SK-N-SH (cell line): ENCODE measurements around the gene TMC1. TPM values are rescaled to one million over a fixed set of nuclear protein-coding genes. Genes with fewer than 3 reads are reported as not detected.
"Not testable (repeated sequence)": the region's sequence is repeated elsewhere in the genome, so short reads cannot be mapped to it uniquely, and the experiment has no call there.

Experiments
- CTCF ChIA-PET: fragments of 300-600, 350-600 bp; formaldehyde crosslinking; extraction: SDS; loops from one replicate; lab custom pipeline; 2021; lab: Yijun Ruan, JAX
- POLR2A ChIA-PET: fragments of 350-600 bp; sonication (Branson Sonifier 250); formaldehyde crosslinking; extraction: SDS; loops from one replicate; lab custom pipeline; 2020; ENCODE audit warnings: antibody characterized with exemption, inconsistent platforms; lab: Yijun Ruan, JAX
- DNase-seq: peaks from one replicate; pipeline ENCODE4 v3.0.0; 2012
- H2AFZ ChIP-seq: fragments of 200-600 bp; sonication (generic); 2 replicates; pipeline ENCODE4 v1.8.1; 2016; ENCODE audit warnings: antibody characterized with exemption, mild to moderate bottlenecking, low read depth
- H3F3A ChIP-seq: fragments of 200-600 bp; sonication (generic); replicated peaks from 2 replicates; pipeline ENCODE3; 2016; ENCODE audit warnings: antibody characterized with exemption, mild to moderate bottlenecking; ENCODE audit not compliant: insufficient read depth
- H3K27ac ChIP-seq, 2 experiments: fragments of 200-500 bp in 1 of 2; fragments of 200-600 bp in 1 of 2; sonication (Bioruptor generic) in 1 of 2; sonication (generic), shearing (Covaris generic) in 1 of 2; 2 replicates each; pipeline versions ENCODE4 v1.5.1 to v1.6.1; 2014 to 2016; ENCODE audit warnings: low read depth in 2 of 2, inconsistent platforms in 1 of 2, low read length in 1 of 2, mild to moderate bottlenecking in 1 of 2, mixed read lengths in 1 of 2
- H3K27me3 ChIP-seq: fragments of 200-600 bp; sonication (generic), shearing (Covaris generic); 2 replicates; pipeline ENCODE4 v1.6.1; 2016; ENCODE audit warnings: mixed run types; ENCODE audit not compliant: insufficient read depth
- H3K36me3 ChIP-seq, 2 experiments: fragments of 200-500 bp in 1 of 2; fragments of 200-600 bp in 1 of 2; sonication (Bioruptor generic) in 1 of 2; sonication (generic) in 1 of 2; replicated peaks in 1 of 2; 2 replicates each; pipeline versions ENCODE3 to v1.5.1; 2014 to 2016; ENCODE audit warnings: low read length in 1 of 2, mild to moderate bottlenecking in 1 of 2; ENCODE audit not compliant: insufficient read depth in 2 of 2, control insufficient read depth in 1 of 2
- H3K4me1 ChIP-seq, 2 experiments: fragments of 200-500 bp in 1 of 2; fragments of 200-600 bp in 1 of 2; sonication (Bioruptor generic) in 1 of 2; sonication (generic), shearing (Covaris generic) in 1 of 2; 2 replicates each; pipeline versions ENCODE4 v1.5.1 to v1.6.1; 2014 to 2016; ENCODE audit warnings: low read depth in 1 of 2, low read length in 1 of 2, mixed run types in 1 of 2; ENCODE audit not compliant: insufficient read depth in 2 of 2, control insufficient read depth in 1 of 2
- H3K4me2 ChIP-seq: fragments of 200-600 bp; sonication (generic), shearing (Covaris generic); 2 replicates; pipeline ENCODE4 v1.6.1; 2017; ENCODE audit warnings: mixed run types
- H3K4me3 ChIP-seq, 2 experiments: fragments of 200-500 bp in 1 of 2; fragments of 200-600 bp in 1 of 2; sonication (Bioruptor generic) in 1 of 2; sonication (generic), shearing (Covaris generic) in 1 of 2; 2 replicates each; pipeline versions ENCODE4 v1.5.1 to v1.8.1; 2014 to 2016; ENCODE audit warnings: low read depth in 2 of 2, inconsistent platforms in 1 of 2, low read length in 1 of 2, mild to moderate bottlenecking in 1 of 2, mixed read lengths in 1 of 2, moderate library complexity in 1 of 2
- H3K79me2 ChIP-seq: fragments of 200-600 bp; sonication (generic); 2 replicates; pipeline ENCODE4 v1.8.1; 2017; ENCODE audit warnings: mild to moderate bottlenecking; ENCODE audit not compliant: insufficient read depth
- H3K9ac ChIP-seq: fragments of 200-600 bp; sonication (generic); 2 replicates; pipeline ENCODE4 v1.6.1; 2017; ENCODE audit warnings: mixed run types
- H3K9me2 ChIP-seq: fragments of 200-600 bp; sonication (generic); 2 replicates; pipeline ENCODE4 v1.6.1; 2017; ENCODE audit warnings: mixed run types
- H3K9me3 ChIP-seq: fragments of 200-600 bp; sonication (generic); 2 replicates; pipeline ENCODE4 v1.6.1; 2017; ENCODE audit warnings: mixed run types, mild to moderate bottlenecking, moderate library complexity
- H4K20me1 ChIP-seq: fragments of 200-600 bp; sonication (generic); 2 replicates; pipeline ENCODE4 v1.6.1; 2017; ENCODE audit warnings: mild to moderate bottlenecking, mixed run types; ENCODE audit not compliant: insufficient read depth
- FOSL2 ChIP-seq: IDR thresholded peaks from 2 replicates; pipeline ENCODE4 v1.4.0; 2012; ENCODE audit warnings: low read depth, mild to moderate bottlenecking, moderate library complexity, borderline replicate concordance
- GABPA ChIP-seq: IDR thresholded peaks from 2 replicates; pipeline ENCODE4 v1.4.0; 2012; ENCODE audit warnings: low read depth, mild to moderate bottlenecking
- RCOR1 ChIP-seq: fragments of 150-350 bp; IDR thresholded peaks from 2 replicates; pipeline ENCODE4 v1.6.1; 2017; ENCODE audit warnings: antibody characterized with exemption, low read length
- RFX5 ChIP-seq: IDR thresholded peaks from 2 replicates; pipeline ENCODE4 v1.6.1; 2012; ENCODE audit warnings: mild to moderate bottlenecking, improper control_type of control experiment, low read length
- YY1 ChIP-seq: IDR thresholded peaks from 2 replicates; pipeline ENCODE4 v1.4.0; 2012; ENCODE audit warnings: low read depth, mild to moderate bottlenecking
- whole genome bisulfite sequencing: methylation state at CpG from one replicate; pipeline ENCODE4 v1.1.6; 2017; ENCODE audit warnings: low lambda C conversion rate; 5-methylcytosine and 5-hydroxymethylcytosine counted together
- polyA plus RNA-seq, 3 experiments: library from polyadenylated mRNA; depleted of rRNA; stranded (reverse); fragments of >200 nt; gene quantifications; 2 replicates each; pipeline ENCODE4 v1.2.3, GENCODE V29; 2012

TMC1 gene
- polyA plus RNA-seq, 1 of the 3 experiments (the other 2 are of a cell fraction): not detected

DNA sequence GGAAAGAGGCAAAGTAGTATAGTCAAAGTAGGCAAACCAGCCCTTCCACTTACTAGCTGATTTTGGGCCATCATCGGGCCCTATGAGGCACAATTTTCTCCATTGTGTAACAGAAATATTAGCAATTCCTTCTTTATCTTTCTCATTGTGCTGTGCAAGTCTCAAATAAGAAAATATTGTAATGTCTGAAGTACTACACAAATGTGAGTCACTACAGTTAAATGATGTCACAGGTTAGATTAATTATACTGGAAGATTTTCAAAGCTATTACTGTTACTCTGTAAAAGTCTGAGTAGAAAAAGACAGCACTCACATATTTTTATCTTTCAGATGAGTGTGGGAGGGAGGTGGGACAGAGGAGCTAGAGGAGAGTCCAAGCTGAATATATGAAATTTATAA, 12.4 kb upstream of the TMC1 start:
- Histone ChIP-seq H2AFZ (peak overlapping the region; percentile 67; the same call in 1 of the 2 replicates), H3K9me3 (no peaks in the 10 kb centered on the region), H3K27ac (peak overlapping the region; percentile 47 to 62; a peak in 3 of 4 replicates), H3K27me3 (no peaks in the 10 kb centered on the region), H4K20me1 (no peaks in the 10 kb centered on the region), H3K9ac (peak overlapping the region; percentile 25; the same call in 1 of the 2 replicates), H3K4me1 (no peaks in the 10 kb centered on the region; a peak in 1 of 4 replicates), H3K79me2 (no peaks in the 10 kb centered on the region), H3K9me2 (no peaks in the 10 kb centered on the region), H3K4me2 (no peak overlapping the region), H3K4me3 (no peak overlapping the region), H3F3A (peaks cover 16% of the 10 kb centered on the region), H3K36me3 (no peaks in the 10 kb centered on the region)
- WGBS: 17% methylated on average over 1 of the region's 1 CpG
- CTCF ChIA-PET: no interaction called here
- peak; percentile 29; the same call in 1 of the 2 replicates for TF ChIP-seq FOSL2
- TF ChIP-seq GABPA: no peak
- POLR2A ChIA-PET: no interaction called here
- DNase-seq: no peak

- peak overlapping the region; percentile 67 for H2AFZ ChIP-seq
- no peaks in the 10 kb centered on the region for H3K79me2 ChIP-seq
- no peaks in the 10 kb centered on the region for H3K9me2 ChIP-seq
- H3K9me3 ChIP-seq: no peaks in the 10 kb centered on the region
- no peaks in the 10 kb centered on the region for H4K20me1 ChIP-seq
- H3K27ac ChIP-seq: peak overlapping the region; percentile 41 to 62; a peak in 3 of 4 replicates
- no peaks in the 10 kb centered on the region for H3K27me3 ChIP-seq
- WGBS: 3% methylated on average over 1 of the region's 1 CpG
- ChIA-PET CTCF (no interaction called here), POLR2A (no interaction called here)
- no peaks in the 10 kb centered on the region for H3K36me3 ChIP-seq
- H3K4me3 ChIP-seq: no peak overlapping the region
- H3K4me2 ChIP-seq: no peak overlapping the region
- H3K9ac ChIP-seq: peak overlapping the region; percentile 25; the same call in 1 of the 2 replicates
- no peaks in the 10 kb centered on the region; a peak in 1 of 4 replicates for H3K4me1 ChIP-seq
- peaks cover 16% of the 10 kb centered on the region for H3F3A ChIP-seq
- TF ChIP-seq GABPA (no peak), YY1 (peak; percentile 48; the same call in 1 of the 2 replicates), FOSL2 (peak; percentile 35), RFX5 (no peak), RCOR1 (no peak)
- DNase-seq: no peak
Observed at GRCh38 chr9:72509635-72510034, 11.8 kb upstream of the TMC1 start.

DNA sequence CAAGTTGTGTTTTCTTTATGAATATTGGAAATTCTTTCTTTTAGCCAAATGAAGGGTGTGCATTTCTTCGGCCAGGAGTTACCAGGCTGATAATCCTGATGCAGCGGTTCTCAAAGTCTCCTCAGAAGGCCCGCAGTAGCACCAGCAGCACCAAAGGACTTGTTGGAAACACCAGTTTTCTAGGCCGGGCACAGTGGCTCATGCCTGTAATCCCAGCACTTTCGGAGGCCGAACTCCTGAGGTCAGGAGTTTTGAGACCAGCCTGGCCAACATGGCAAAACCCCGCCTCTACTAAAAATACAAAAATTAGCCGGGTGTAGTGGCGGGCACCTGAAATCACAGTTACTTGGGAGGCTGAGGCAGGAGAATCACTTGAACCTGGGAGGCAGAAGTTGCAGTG, 397 bp upstream of the TMC1 start:
- H3K27me3 ChIP-seq, H3K36me3 ChIP-seq, DNase-seq, H3K4me1 ChIP-seq, H3K4me3 ChIP-seq, H3K79me2 ChIP-seq, POLR2A ChIA-PET, H3K9me3 ChIP-seq, H3K4me2 ChIP-seq, H3K9ac ChIP-seq, CTCF ChIA-PET, H2AFZ ChIP-seq, H4K20me1 ChIP-seq, H3K9me2 ChIP-seq, H3K27ac ChIP-seq: not testable (repeated sequence)
- peaks cover 15% of the 10 kb centered on the region for H3F3A ChIP-seq
- WGBS: 67% methylated on average over 6 of the region's 9 CpGs
